Activated CD4-positive, alpha-beta T cell treated with anti-CD3 and anti-CD28 coated beads for 48 hours (primary cell): ENCODE results near the gene USP7.

ENCODE experiments used
- DNase-seq: peaks from one replicate; pipeline ENCODE4 v3.0.0-alpha.2; 2020

The USP7 gene

DNA sequence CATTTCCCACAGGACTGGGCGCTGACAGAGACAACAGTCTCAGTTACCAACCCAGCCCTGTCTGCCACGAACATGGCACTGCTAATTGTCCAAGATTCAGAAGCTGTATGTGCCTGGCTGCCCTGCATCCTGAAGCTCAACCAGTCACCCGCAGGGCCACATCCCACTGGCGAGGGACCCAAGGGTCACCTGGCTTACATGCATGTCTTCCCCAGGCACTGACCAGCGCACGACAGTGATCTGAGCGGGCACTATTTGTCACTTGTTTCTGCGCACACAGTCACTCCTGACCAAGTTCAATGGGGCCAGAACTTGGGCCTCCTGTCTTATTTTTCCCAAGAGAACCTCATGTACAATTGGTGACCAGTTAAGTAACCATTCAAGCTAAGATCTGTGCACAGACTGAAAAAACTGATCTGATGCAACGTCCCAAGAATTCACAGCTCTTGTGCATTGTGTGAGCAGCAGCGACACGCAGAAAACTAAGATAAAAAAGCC, 13.1 kb downstream of the USP7 start:
- DNase-seq = no peak

GRCh38 chr16:8949536-8950418, 13.9 kb downstream of the USP7 start:
- no peak for DNase-seq

DNA sequence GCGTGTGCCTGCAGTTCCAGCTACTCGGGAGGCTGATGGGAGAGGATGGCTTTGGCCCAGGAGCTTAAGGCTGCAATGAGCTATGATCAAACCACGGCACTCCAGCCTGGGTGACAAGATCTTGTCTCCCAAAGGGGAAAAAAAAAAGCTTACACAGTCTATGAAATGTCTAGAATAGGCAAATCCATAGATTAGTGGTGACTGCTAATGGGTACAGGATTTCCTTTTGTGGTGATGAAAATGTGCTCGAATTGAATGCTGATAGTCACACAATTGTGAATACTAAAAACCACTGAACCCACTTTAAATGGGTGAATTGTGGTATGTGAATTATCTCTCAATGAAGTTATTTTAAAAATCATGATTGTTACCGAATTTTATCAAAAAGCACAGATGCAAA, 14.9 kb downstream of the USP7 start:
- no peak for DNase-seq

GRCh38 chr16:8948069-8948593, 15.6 kb downstream of the USP7 start:
- DNase-seq = no peak

DNA sequence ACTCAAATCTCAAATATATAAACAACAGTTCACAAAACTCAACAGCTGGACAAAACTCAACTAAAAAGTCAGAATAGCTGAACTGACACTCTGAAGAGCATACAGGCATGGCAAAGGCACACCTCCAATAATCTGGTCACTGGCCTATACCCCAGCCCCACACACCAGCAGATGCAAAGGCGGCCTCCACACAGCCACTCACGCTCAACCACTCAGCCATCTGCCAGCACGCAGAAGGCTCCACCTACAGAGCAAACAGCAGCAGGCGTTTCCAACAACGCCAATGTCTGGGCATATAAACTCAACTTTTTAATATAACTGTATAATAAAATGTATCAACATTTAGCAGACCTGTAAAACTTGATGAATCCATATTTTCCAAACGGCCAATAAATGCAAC, 17.2 kb downstream of the USP7 start:
- DNase-seq = no peak

GRCh38 chr16:8945626-8946296, 17.9 kb downstream of the USP7 start:
- DNase-seq = no peak

DNA sequence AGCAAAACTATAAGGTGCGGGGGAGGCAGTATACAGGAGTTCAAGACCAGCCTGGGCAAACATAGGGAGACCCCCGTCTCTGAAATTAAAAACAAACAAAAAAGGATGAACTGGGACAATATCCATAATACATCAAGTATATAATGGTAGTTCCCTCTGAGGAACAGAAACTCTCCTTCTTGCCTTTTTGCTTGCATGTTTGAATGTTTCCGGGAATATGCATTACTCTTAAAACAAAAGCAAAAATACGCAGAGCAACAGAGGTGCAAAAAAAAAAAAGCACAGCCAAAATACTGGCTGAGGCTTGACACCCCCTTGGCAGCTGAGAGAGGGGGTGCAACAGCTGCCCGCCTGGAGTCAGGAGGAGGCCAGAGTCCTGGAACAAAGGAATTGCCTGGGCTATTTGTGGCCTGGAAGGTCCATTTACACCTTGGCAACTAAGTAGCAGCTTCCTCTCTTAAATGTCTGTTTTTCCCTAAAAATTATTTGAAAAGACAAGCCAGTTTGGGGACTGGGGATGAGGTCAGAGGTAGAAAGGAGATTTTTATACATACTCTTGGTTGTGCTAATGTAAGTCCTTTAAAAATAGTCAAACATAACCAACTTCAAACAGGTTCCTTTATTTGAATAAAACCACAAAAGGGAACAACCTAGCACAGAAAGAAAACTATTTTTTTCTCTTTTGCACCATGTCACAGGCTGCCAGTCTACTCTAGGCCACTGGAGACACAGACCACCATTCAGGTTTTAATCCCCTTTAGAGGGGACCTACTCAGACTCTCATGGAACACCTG, 19.5 kb downstream of the USP7 start:
- no peak for DNase-seq

DNA sequence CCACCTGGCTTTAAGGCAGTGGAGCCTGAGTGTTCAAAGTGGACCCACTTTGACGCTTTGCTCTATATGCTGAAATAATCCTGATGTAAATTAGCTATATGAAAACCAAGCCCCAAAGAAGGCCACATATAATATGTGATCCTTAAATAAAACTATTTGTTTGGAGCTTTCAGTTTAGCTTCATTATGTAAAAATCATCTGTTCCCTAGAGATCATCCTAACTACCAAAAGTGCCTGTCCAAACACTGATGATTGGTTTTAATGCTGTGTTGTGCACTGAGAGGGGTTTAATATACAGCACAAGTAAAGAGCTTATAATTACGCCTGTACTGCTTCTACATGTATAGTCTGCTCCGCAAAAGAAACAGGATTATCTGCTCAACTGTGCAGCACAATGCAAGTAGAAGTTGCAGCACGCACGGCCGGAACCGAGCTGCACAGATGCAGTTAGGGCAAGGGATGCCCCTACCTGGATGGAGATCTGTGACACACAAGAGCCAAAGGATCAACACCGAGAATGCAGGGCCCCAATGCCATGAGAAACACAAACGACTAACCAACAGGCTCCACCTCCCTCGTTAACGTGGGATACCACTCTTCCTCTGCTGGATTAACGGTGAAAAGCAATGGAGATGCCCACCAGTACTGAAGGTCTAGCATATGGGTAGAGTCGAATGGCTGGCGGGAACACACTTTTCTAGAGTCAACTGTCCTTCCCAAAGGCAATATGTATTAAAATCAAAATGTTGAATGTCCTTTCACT, 20.5 kb downstream of the USP7 start:
- no peak for DNase-seq

DNA sequence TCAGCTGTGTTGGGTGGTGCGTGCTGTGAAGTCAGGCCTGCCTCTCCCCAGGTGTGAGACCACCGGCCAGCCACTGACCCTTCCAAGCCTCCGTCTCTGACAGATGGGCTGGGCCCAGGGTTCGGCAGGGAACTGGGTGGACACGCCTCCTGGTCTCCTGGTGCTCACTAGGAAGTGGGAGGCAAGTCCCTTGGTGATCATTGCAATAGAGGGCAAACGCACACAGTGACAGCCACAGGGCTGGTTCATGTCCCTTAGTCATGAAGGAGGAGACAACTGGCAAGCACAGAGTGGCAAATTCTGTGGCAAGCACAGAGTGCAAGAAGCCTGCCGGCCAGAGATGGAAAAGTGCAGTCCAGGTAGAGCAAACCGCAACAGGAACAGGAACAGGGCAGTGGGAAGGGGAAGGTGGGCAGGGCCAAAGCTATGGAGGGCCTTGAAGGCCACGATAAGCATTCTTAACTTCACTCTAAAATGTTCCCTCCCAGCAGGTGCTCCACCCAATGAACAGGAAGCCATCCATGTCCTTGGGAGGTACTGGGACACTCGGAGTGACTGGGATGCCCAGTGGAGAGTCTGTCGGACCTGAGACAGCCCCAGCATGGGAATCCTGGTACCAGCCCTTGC, 21.9 kb downstream of the USP7 start:
- DNase-seq = no peak

DNA sequence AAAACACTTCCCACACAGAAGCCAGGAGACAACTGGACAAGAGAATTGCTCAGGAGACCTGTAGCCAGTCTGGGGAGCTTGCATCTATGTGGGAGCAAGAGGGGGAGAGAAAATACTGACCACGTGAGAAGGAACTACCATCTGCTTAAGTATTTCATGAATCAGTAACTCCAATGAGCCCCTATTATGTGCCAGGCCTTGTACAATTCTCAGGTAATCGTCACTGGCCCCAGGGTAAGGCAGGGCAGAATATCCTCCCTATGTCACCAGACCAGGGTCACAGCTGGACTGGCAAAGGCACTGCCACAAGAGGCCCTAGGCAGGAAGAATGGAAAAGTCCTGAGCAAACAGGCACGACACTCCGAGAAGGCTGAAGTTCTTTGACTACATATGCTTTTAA, 25.9 kb downstream of the USP7 start:
- DNase-seq = no peak

GRCh38 chr16:8936421-8936820, 27.3 kb downstream of the USP7 start:
- peak; percentile 90 for DNase-seq

GRCh38 chr16:8935989-8936388, 27.7 kb downstream of the USP7 start:
- DNase-seq = no peak

GRCh38 chr16:8934601-8935000, 29.1 kb downstream of the USP7 start:
- no peak for DNase-seq

DNA sequence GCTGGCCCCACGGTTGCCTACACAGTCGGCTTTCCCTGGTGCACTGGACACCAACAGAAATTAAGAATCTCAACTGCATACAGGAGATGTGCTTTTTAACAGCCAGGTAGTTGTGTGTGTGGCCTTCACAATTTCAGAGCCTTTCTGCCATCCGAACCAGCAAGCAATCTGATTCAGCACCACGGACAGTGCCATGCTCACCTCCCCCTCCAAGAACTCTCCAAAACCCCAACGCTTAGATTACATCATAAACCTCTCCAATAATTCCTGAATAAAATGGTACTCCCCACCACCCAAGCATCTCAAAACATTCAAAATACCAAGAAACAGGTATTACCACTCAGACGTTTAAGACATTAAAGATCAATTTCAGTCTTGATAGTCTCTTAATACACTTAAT, 31.8 kb downstream of the USP7 start:
- DNase-seq = peak; percentile 57

GRCh38 chr16:8929086-8929748, 34.5 kb downstream of the USP7 start:
- DNase-seq = no peak

- DNase-seq = peak; percentile 62
Measured at GRCh38 chr16:8928467-8928957, 35.2 kb downstream of the USP7 start.

- no peak for DNase-seq
Measured at GRCh38 chr16:8926827-8927226, 36.9 kb downstream of the USP7 start.

DNA sequence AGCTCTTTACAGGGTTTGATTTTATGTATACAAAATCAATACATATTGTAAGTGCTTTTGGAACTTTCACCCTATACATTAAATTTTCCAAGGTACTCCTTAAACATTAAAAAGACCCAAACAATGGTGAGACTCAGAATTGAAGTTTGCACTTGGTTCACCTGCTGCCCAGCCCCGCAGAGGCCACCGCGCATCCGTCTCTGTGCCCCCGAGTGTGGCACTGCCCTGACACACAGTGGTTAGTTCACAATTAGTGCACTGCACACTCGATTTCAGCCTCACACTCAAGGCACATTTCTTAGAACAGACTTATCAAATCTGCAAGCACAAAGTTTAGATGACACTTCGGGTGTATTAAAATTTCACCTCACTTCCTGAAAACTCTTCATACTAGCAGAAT, 38.3 kb downstream of the USP7 start:
- no peak for DNase-seq

GRCh38 chr16:8924214-8924613, 39.5 kb downstream of the USP7 start:
- DNase-seq = no peak

GRCh38 chr16:8923199-8923598, 40.5 kb downstream of the USP7 start:
- DNase-seq = no peak

DNA sequence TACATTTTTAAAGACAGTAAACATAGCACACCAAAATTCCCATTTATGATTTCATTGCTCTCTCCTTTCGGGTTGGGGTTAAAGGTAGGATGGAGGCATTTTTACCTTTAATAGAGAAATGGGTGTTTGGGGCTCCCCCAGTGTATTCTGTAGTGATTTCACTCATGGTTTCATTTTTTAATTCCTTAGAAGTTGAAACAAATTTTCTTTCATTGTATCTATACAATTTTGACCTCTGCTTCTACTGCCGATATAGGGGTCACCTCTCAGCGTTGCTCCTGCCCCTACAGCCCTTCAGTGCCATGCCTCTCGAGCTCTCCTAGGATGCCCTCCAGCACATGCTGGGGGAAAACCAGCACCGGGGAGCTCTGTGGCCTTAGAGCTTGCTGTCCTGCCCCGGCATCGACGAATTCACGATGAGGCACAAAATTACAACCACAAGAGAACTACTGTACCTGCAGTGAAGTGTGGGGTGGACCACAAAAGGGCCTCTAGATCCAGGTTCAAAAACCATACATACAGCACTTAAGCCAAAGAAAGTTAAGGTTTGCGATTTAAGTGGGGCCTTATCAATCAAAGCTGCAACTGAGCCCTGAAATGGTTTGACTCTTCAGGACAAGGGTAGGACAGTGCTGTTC, 42.2 kb downstream of the USP7 start:
- peak; percentile 28 for DNase-seq
